HTR-8/SVneo (cell line): Measurements from ENCODE around the gene IQGAP2.

Experiments used
- DNase-seq: peaks from one replicate; pipeline ENCODE4 v3.0.0; 2011; ENCODE audit warnings: low spot score, mixed read lengths; ENCODE audit not compliant: insufficient read length
- FAIRE-seq: peaks from 2 replicates; lab custom pipeline; 2011; peaks lifted over from hg19 to GRCh38; lab: Jason Lieb, UNC

The IQGAP2 gene

GRCh38 chr5:76617229-76617628 is 214.1 kb downstream of the IQGAP2 start:
- no peak for DNase-seq
- FAIRE-seq, result no peak

- peak; percentile 37 for DNase-seq
- FAIRE-seq, result peak; percentile 81
Measured at GRCh38 chr5:76617675-76618074, 214.6 kb downstream of the IQGAP2 start.

- FAIRE-seq, result no peak
- no peak for DNase-seq
Measured at GRCh38 chr5:76620166-76620565, 217.1 kb downstream of the IQGAP2 start.

GRCh38 chr5:76622076-76622475 is 219.0 kb downstream of the IQGAP2 start:
- DNase-seq (no peak), FAIRE-seq (no peak)

GRCh38 chr5:76622973-76623596 is 220.0 kb downstream of the IQGAP2 start, which contains the start of gene F2RL2:
TSS of gene F2RL2 (minus strand) at chr5:76623403. CDS start at chr5:76623230, 173 bp downstream.
- peak; percentile 71 for FAIRE-seq
- DNase-seq, result peak; percentile 60

GRCh38 chr5:76625087-76625815 is 222.2 kb downstream of the IQGAP2 start:
- DNase-seq (no peak), FAIRE-seq (no peak)

GRCh38 chr5:76626738-76627137 is 223.7 kb downstream of the IQGAP2 start:
- FAIRE-seq (no peak), DNase-seq (no peak)

- DNase-seq (no peak), FAIRE-seq (no peak)
Measured at GRCh38 chr5:76634661-76635060, 231.6 kb downstream of the IQGAP2 start.

GRCh38 chr5:76637490-76637889 is 234.4 kb downstream of the IQGAP2 start:
- DNase-seq (no peak), FAIRE-seq (no peak)

GRCh38 chr5:76638479-76638878 is 235.4 kb downstream of the IQGAP2 start:
- DNase-seq, result no peak
- no peak for FAIRE-seq

GRCh38 chr5:76641514-76642120 is 238.5 kb downstream of the IQGAP2 start:
- FAIRE-seq, result no peak
- peak; percentile 36 for DNase-seq

- FAIRE-seq, result no peak
- no peak for DNase-seq
Measured at GRCh38 chr5:76642390-76643040, 239.4 kb downstream of the IQGAP2 start.

- FAIRE-seq (no peak), DNase-seq (no peak)
Measured at GRCh38 chr5:76643371-76643770, 240.3 kb downstream of the IQGAP2 start.

GRCh38 chr5:76649140-76649539 is 246.1 kb downstream of the IQGAP2 start:
- DNase-seq, result no peak
- FAIRE-seq, result no peak

- FAIRE-seq (no peak), DNase-seq (no peak)
Measured at GRCh38 chr5:76652809-76653414, 249.8 kb downstream of the IQGAP2 start.

- no peak for DNase-seq
- no peak for FAIRE-seq
Measured at GRCh38 chr5:76657091-76657490, 254.0 kb downstream of the IQGAP2 start.

GRCh38 chr5:76657683-76658311 is 254.7 kb downstream of the IQGAP2 start:
- DNase-seq (no peak), FAIRE-seq (no peak)

GRCh38 chr5:76660360-76660759 is 257.3 kb downstream of the IQGAP2 start:
- DNase-seq (no peak), FAIRE-seq (no peak)

GRCh38 chr5:76662521-76662920 is 259.4 kb downstream of the IQGAP2 start:
- FAIRE-seq, result no peak
- DNase-seq, result no peak

GRCh38 chr5:76663573-76663972 is 260.5 kb downstream of the IQGAP2 start:
- no peak for FAIRE-seq
- DNase-seq, result no peak
